Testis (tissue), 3 donors: ENCODE results near the gene ARID2. TPM values are rescaled to one million over a fixed set of nuclear protein-coding genes. Genes with fewer than 3 reads are reported as not detected.
A peak's percentile ranks its signal among the peaks of the same experiment; 100 is the strongest.

Experiments used
- DNase-seq: peaks from one replicate; pipeline ENCODE4 v3.0.0-alpha.2; 2019
- H3K27ac ChIP-seq, 2 donors: fragments of 200-600 bp; sonication (generic); one replicate each; pipeline ENCODE4 v1.5.1; 2019
- H3K27me3 ChIP-seq: fragments of 200-600 bp; sonication (generic); one replicate; pipeline ENCODE4 v1.5.1; 2019
- H3K36me3 ChIP-seq: fragments of 200-600 bp; sonication (generic); one replicate; pipeline ENCODE4 v1.5.1; 2017; ENCODE audit warnings: low read depth; ENCODE audit errors: missing control alignments
- H3K4me1 ChIP-seq: fragments of 200-600 bp; sonication (generic); one replicate; pipeline ENCODE4 v1.5.1; 2019
- H3K4me3 ChIP-seq, 2 donors: fragments of 200-600 bp; sonication (generic); one replicate each; pipeline ENCODE4 v1.5.1; 2017 to 2019
- H3K9me3 ChIP-seq: fragments of 200-600 bp; sonication (generic); one replicate; pipeline ENCODE4 v1.5.1; 2017
- CTCF ChIP-seq, 3 experiments: fragments of 450-650 bp in 2 of 3; fragments of 200-600 bp in 1 of 3; sonication (generic) in 1 of 3; IDR thresholded peaks; one replicate each; pipeline ENCODE4 v1.5.1; 2016 to 2019; ENCODE audit warnings: antibody characterized with exemption in 3 of 3, mild to moderate bottlenecking in 2 of 3, moderate library complexity in 1 of 3
- POLR2A ChIP-seq: fragments of 450-650 bp; IDR thresholded peaks from one replicate; pipeline ENCODE4 v1.6.1; 2017; ENCODE audit warnings: antibody characterized with exemption, mild to moderate bottlenecking, moderate library complexity
- WGBS, 2 donors: methylation state at CpG; one replicate each; pipeline ENCODE4 v1.1.5; 2018; 5-methylcytosine and 5-hydroxymethylcytosine counted together
- intact Hi-C: fragments of 100-400 bp; cut with DNase I; formaldehyde crosslinking; loops from one replicate; pipeline ENCODE4 v1.15.1; 2023; ENCODE audit warnings: low total_unique reads
- polyA plus RNA-seq: library from polyadenylated mRNA; stranded (reverse); fragments of 350-450 nt; fragmentation: Illumina TruSeq; extraction: RNeasy Lipid Tissue Mini Kit (QIAGEN cat#74804); gene quantifications from one replicate; pipeline ENCODE4 v1.2.3, GENCODE V29; 2014; ENCODE audit warnings: low read depth, low replicate concordance; ENCODE audit not compliant: insufficient read depth
- total RNA-seq, 2 donors: library from RNA; depleted of rRNA; stranded (reverse); fragments of >200 nt; gene quantifications; one replicate each; pipeline ENCODE4 v1.2.3, GENCODE V29; 2016

Gene ARID2
- total and polyA plus RNA-seq, 3 donors from 2014 or later = 50.4 to 82.2 (median 72.4) TPM

GRCh38 chr12:45728630-45729232 lies 775 bp upstream of the ARID2 start:
- DNase-seq = peak; percentile 97
- Histone ChIP-seq H3K27me3 (no peaks in the 10 kb centered on the region), H3K4me3 (peak overlapping the region; percentile 88 to 95), H3K9me3 (no peaks in the 10 kb centered on the region), H3K27ac (peak overlapping the region; percentile 100), H3K4me1 (peaks cover 18% of the 10 kb centered on the region), H3K36me3 (no peaks in the 10 kb centered on the region)
- intact Hi-C loops = no loop called here
- 0 to 1% methylated on average over 18 to 61 of the region's 65 CpGs for WGBS, 2 donors
- TF ChIP-seq CTCF (IDR thresholded peaks at IDR 0.05) (peak; percentile 84 to 96 (median 94)), POLR2A (peak; percentile 72)

- intact Hi-C loops = no loop called here
- TF ChIP-seq POLR2A (no peak), CTCF (IDR thresholded peaks at IDR 0.05) (no peak)
- Histone ChIP-seq H3K36me3 (no peaks in the 10 kb centered on the region), H3K27me3 (no peaks in the 10 kb centered on the region), H3K27ac (peak overlapping the region; percentile 100), H3K9me3 (no peaks in the 10 kb centered on the region), H3K4me3 (peak overlapping the region; percentile 88 to 95), H3K4me1 (peaks cover 17% of the 10 kb centered on the region)
- WGBS, 2 donors = 0 to 1% methylated on average over 7 to 26 of the region's 26 CpGs
- DNase-seq = peak; percentile 17
Measured at GRCh38 chr12:45730084-45730347, 510 bp downstream of the ARID2 start.

- H3K9me3 ChIP-seq = no peaks in the 10 kb centered on the region
- peak; percentile 55 for DNase-seq
- H3K27me3 ChIP-seq = no peaks in the 10 kb centered on the region
- WGBS, 2 donors = 0 to 1% methylated on average over 19 to 43 of the region's 67 CpGs
- H3K36me3 ChIP-seq = no peaks in the 10 kb centered on the region
- intact Hi-C loops = no loop called here
- H3K4me1 ChIP-seq = peaks cover 15% of the 10 kb centered on the region
- TF ChIP-seq CTCF (IDR thresholded peaks at IDR 0.05) (no peak), POLR2A (no peak)
- peak overlapping the region; percentile 88 to 95 for H3K4me3 ChIP-seq
- H3K27ac ChIP-seq = peak overlapping the region; percentile 100
Measured at GRCh38 chr12:45730348-45731189, 1.1 kb downstream of the ARID2 start.

- intact Hi-C loops = no loop called here
- WGBS, 2 donors = 8% methylated on average over 4 of the region's 4 CpGs
- DNase-seq = no peak
Measured at GRCh38 chr12:45731190-45731775, 1.8 kb downstream of the ARID2 start.

More at GRCh38 chr12:45731190-45731775, 1.8 kb downstream of the ARID2 start:
- peaks cover 15% of the 10 kb centered on the region for H3K4me1 ChIP-seq
- H3K36me3 ChIP-seq = no peaks in the 10 kb centered on the region
- peak overlapping the region; percentile 88 to 95 for H3K4me3 ChIP-seq
- TF ChIP-seq POLR2A (no peak), CTCF (IDR thresholded peaks at IDR 0.05) (no peak)
- H3K27me3 ChIP-seq = no peaks in the 10 kb centered on the region
- no peaks in the 10 kb centered on the region for H3K9me3 ChIP-seq
- peak overlapping the region; percentile 97 to 100 for H3K27ac ChIP-seq
